ENCODE measurements around the gene NRP2.

Gene NRP2

DNA sequence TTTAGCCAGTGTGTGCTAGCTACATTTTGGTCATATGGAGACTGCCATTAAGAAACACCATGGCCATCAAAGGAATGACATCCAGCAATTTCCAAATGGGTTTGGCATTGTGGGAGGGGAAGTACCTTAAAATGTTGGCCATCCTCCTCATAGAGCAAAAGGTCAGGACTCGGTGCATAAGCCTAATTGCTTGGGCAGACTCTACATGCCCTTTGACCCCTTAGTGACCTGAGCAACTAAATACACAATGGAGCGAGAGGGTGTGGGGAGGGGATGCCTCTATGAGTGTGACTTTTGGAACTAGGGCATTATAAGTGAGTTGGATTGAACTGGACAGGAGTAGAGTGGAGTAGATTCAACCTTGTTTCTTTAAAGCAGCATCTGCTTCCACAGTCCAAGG lies 44.9 kb downstream of the NRP2 start:
- no peak for DNase-seq (ENCODE audit: extremely low read depth, low read depth)
- TF ChIP-seq CTCF (IDR thresholded peaks at IDR 0.05; ENCODE audit: low read depth, low read length, missing control alignments), result no peak
- no peak overlapping the region for H3K4me3 ChIP-seq (replicated peaks; ENCODE audit: low read depth, low read length)

GRCh38 chr2:205728366-205728765 lies 46.1 kb downstream of the NRP2 start:
- TF ChIP-seq CTCF (IDR thresholded peaks at IDR 0.05; ENCODE audit: low read depth, low read length, missing control alignments), result no peak
- no peak overlapping the region for H3K4me3 ChIP-seq (replicated peaks; ENCODE audit: low read depth, low read length)
- DNase-seq (ENCODE audit: extremely low read depth, low read depth), result no peak

GRCh38 chr2:205730191-205730590 lies 47.9 kb downstream of the NRP2 start:
- no peak overlapping the region for H3K4me3 ChIP-seq (replicated peaks; ENCODE audit: low read depth, low read length)
- DNase-seq (ENCODE audit: extremely low read depth, low read depth), result no peak
- no peak for TF ChIP-seq CTCF (IDR thresholded peaks at IDR 0.05; ENCODE audit: low read depth, low read length, missing control alignments)

DNA sequence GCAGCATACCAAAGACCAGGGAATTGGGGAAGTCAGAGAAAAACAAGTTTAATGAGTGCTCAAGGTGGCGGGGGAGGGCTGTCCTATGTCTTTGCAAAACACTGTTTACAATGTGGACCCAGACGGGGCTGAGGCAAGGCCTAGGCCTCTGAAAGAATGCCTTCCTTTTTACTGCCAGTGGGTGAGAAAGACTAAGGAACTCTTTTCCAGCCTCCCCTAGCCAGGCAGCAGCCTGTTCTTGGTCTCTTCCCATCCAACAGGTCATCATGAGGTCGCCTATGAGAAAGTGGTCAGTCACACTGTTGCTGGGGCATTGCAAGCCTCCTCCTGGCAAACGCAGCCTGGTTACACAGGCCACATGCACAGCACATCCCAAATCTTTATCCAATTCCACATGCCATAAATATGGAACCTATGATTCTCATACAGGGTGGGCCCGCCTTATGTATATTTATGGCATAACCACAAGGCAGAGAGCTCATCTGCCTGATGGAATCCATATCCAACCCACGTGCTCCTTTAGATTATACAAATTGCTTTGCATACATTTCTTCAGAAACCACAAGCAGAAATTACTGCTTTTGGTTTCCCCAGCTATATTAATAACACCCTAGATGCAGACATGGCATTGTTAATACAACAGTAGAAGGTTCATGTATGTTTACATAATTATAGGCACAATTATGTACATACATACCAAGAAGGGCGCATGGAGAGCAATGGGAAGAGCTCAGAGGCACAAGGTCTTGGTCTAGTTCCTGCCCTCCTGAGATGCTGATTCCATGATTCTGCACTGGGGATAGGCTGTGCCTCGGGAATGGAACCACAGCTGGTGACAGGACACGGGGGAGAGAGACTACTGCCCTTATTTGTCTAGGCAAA lies 48.6 kb downstream of the NRP2 start:
- no peak for TF ChIP-seq CTCF (IDR thresholded peaks at IDR 0.05; ENCODE audit: low read depth, low read length, missing control alignments)
- no peak for DNase-seq (ENCODE audit: extremely low read depth, low read depth)
- no peak overlapping the region for H3K4me3 ChIP-seq (replicated peaks; ENCODE audit: low read depth, low read length)

- no peak for DNase-seq (ENCODE audit: extremely low read depth, low read depth)
- no peak for TF ChIP-seq CTCF (IDR thresholded peaks at IDR 0.05; ENCODE audit: low read depth, low read length, missing control alignments)
- no peak overlapping the region for H3K4me3 ChIP-seq (replicated peaks; ENCODE audit: low read depth, low read length)
These were observed 49.3 kb downstream of the NRP2 start for GRCh38 chr2:205731583-205731981.

DNA sequence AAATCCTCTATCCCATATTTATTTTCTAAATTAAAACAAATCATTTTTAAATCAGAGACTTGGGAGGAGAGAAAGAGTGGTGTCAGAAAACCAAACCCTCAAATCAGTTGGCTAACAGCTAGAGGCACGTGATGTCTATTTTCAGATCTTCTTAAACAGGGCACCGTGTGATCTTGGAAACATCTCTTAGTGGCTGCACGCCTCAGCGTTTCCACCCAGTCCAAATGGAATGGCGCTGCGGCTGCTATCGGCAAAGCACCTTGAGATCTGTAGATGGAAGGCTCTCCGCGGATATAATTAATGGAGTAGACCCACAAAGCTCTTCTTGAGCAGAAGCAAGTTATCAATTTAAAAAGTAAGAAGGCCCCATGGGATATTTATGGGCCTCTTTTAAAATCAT lies 50.0 kb downstream of the NRP2 start:
- no peak for DNase-seq (ENCODE audit: extremely low read depth, low read depth)
- no peak overlapping the region for H3K4me3 ChIP-seq (replicated peaks; ENCODE audit: low read depth, low read length)
- no peak for TF ChIP-seq CTCF (IDR thresholded peaks at IDR 0.05; ENCODE audit: low read depth, low read length, missing control alignments)
